Body of pancreas (tissue), 4 donors: ENCODE measurements around the gene UPP2. TPM values are rescaled to one million over a fixed set of nuclear protein-coding genes. Genes with fewer than 3 reads are reported as not detected.

Experiments used
- ATAC-seq: fragments of 150-250 bp; one replicate; pipeline ENCODE4 v1.9.1; 2016
- DNase-seq, 4 donors: peaks; one replicate each; pipeline ENCODE4 v3.0.0-alpha.2; 2019
- H3K27ac ChIP-seq, 4 donors: fragments of 200-600 bp; sonication (generic); 1 replicate in 3 of 4; 2 replicates in 1 of 4; pipeline versions ENCODE4 v1.5.1 to v1.6.1; 2016 to 2019; ENCODE audit warnings: mild to moderate bottlenecking in 1 of 4, mixed read lengths in 1 of 4, moderate library complexity in 1 of 4
- H3K27me3 ChIP-seq, 2 donors: fragments of 200-600 bp; sonication (generic); one replicate each; pipeline ENCODE4 v1.6.0; 2016; ENCODE audit warnings: mild to moderate bottlenecking in 1 of 2
- H3K36me3 ChIP-seq, 2 donors: fragments of 200-600 bp; sonication (generic); replicated peaks in 1 of 2; 2 replicates each; pipeline ENCODE4 v1.5.1; 2016; ENCODE audit warnings: low read depth in 2 of 2; ENCODE audit not compliant: insufficient read depth in 1 of 2
- H3K4me1 ChIP-seq: fragments of 200-600 bp; sonication (generic); one replicate; pipeline ENCODE4 v1.6.0; 2016
- H3K4me3 ChIP-seq, 2 donors: fragments of 200-600 bp; sonication (generic); 1 replicate in 1 of 2; 2 replicates in 1 of 2; pipeline ENCODE4 v1.5.1; 2016 to 2019
- H3K9me3 ChIP-seq, 3 donors: fragments of 200-600 bp; sonication (generic); 1 replicate in 2 of 3; 2 replicates in 1 of 3; pipeline ENCODE4 v1.5.1; 2016
- CTCF ChIP-seq, 7 experiments: fragments of 450-650 bp in 4 of 7; fragments of 200-600 bp in 3 of 7; sonication (generic) in 3 of 7; IDR thresholded peaks; one replicate each; pipeline ENCODE4 v1.5.1; 2016 to 2019; ENCODE audit warnings: antibody characterized with exemption in 7 of 7
- POLR2A ChIP-seq, 3 donors: fragments of 450-650 bp; IDR thresholded peaks; one replicate each; pipeline ENCODE4 v1.6.1; 2016; ENCODE audit warnings: antibody characterized with exemption in 3 of 3, mild to moderate bottlenecking in 2 of 3
- WGBS, 2 donors: methylation state at CpG; one replicate each; pipeline ENCODE4 v1.1.5; 2017; 5-methylcytosine and 5-hydroxymethylcytosine counted together
- intact Hi-C: fragments of 100-400 bp; cut with DNase I; formaldehyde crosslinking; loops from one replicate; pipeline ENCODE4 v1.15.1; 2023
- total RNA-seq, 2 donors: library from RNA; depleted of rRNA; stranded (reverse); fragments of >200 nt; gene quantifications; one replicate each; pipeline ENCODE4 v1.1.0, GENCODE V29; 2016

Gene UPP2
- total RNA-seq, 2 donors from 2014 or later: not detected

DNA sequence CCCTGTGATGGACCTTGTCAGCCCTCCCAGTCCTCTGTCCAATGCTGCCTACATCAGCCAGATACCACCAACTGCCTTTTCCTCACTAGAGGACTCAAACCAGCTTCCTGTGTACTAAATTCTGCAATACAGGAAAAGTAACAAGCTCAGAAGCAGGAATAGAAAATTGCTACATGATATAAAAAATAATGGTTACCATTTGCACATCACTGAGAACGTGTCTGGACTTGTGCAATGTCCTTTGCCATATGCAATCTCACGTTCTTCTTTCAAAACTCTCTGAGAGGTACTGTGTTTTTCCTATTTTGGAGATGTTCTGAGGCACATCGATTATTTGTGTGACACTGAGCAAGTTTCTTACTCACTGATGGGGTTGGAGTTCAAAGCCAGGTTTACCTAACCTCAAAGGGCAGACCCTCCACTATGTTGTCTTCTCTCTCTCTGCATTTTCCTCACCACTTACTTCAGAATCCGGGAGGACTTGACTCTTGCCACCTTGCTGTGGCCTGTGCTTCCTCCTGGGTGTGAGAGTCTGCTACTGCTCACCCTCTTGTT is 12.1 kb downstream of the UPP2 start:
- 69 to 72% methylated on average over 4 of the region's 4 CpGs for WGBS, 2 donors
- DNase-seq (no peak), ATAC-seq (no peak)
- Histone ChIP-seq H3K4me3 (no peak overlapping the region), H3K27me3 (no peaks in the 10 kb centered on the region), H3K9me3 (no peaks in the 10 kb centered on the region), H3K27ac (no peak overlapping the region), H3K4me1 (no peaks in the 10 kb centered on the region), H3K36me3 (no peaks in the 10 kb centered on the region)
- intact Hi-C loops: no loop called here
- TF ChIP-seq POLR2A (IDR thresholded peaks at IDR 0.05) (no peak), CTCF (IDR thresholded peaks at IDR 0.05) (no peak)

DNA sequence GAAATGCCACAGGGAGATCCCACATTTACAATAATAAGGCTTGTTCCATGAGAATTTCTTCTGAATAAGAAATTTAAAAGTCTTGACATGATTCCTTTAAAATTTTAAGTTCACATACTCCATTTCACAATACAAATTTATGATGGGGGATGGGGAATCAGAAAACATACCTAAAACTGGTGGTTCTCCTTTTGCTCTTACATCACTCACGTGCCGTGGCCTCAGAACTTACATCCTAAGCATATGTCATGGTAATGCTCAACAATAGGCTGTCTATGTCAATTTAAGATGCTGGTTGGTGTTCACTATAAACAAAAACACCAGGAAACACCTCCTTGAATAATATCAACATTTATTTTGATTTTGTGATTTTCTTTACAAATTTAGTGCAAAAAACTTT is 12.8 kb downstream of the UPP2 start:
- intact Hi-C loops: no loop called here
- WGBS, 2 donors: 48 to 57% methylated on average over 2 of the region's 2 CpGs
- Histone ChIP-seq H3K36me3 (no peaks in the 10 kb centered on the region), H3K27ac (no peak overlapping the region), H3K4me3 (no peak overlapping the region), H3K27me3 (no peaks in the 10 kb centered on the region), H3K4me1 (no peaks in the 10 kb centered on the region), H3K9me3 (no peaks in the 10 kb centered on the region)
- DNase-seq (no peak), ATAC-seq (no peak)
- TF ChIP-seq POLR2A (IDR thresholded peaks at IDR 0.05): no peak
- TF ChIP-seq CTCF (IDR thresholded peaks at IDR 0.05): no peak

GRCh38 chr2:158115202-158115767 is 13.6 kb downstream of the UPP2 start:
- no peak for DNase-seq
- Histone ChIP-seq H3K4me1 (no peaks in the 10 kb centered on the region), H3K36me3 (no peaks in the 10 kb centered on the region), H3K27ac (no peak overlapping the region), H3K9me3 (no peaks in the 10 kb centered on the region), H3K4me3 (no peak overlapping the region), H3K27me3 (no peaks in the 10 kb centered on the region)
- ATAC-seq: no peak
- intact Hi-C loops: no loop called here
- WGBS, 2 donors: 73 to 84% methylated on average over 6 of the region's 6 CpGs
- no peak for TF ChIP-seq POLR2A (IDR thresholded peaks at IDR 0.05)

DNA sequence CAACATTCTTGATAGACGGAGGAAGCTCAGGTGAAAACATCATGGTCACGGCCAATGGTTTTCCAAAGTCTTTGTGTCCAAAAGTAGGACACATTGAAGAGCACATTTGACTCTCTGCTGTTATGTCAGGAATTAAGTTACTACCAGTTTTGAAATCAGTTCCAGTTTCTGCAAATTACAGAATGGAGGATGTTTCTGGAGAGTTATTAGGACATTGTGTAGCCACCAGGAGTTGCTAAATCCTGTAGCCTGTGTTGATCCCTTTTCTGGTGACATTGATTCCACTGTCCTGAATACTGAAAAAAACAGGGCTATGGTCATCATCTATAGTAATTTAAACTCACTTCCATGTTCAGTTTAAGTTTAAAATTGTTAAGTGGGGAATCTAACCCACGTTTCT is 15.3 kb downstream of the UPP2 start:
- WGBS, 2 donors: 87 to 95% methylated on average over 3 of the region's 3 CpGs
- no peak overlapping the region for H3K27ac ChIP-seq
- DNase-seq (no peak), ATAC-seq (no peak)
- H3K4me3 ChIP-seq: no peak overlapping the region
- TF ChIP-seq POLR2A (IDR thresholded peaks at IDR 0.05) (no peak), CTCF (IDR thresholded peaks at IDR 0.05) (no peak)
- H3K36me3 ChIP-seq: no peaks in the 10 kb centered on the region
- intact Hi-C loops: no loop called here
- H3K27me3 ChIP-seq: no peaks in the 10 kb centered on the region
- H3K9me3 ChIP-seq: no peaks in the 10 kb centered on the region
- H3K4me1 ChIP-seq: no peaks in the 10 kb centered on the region

- Histone ChIP-seq H3K9me3 (no peaks in the 10 kb centered on the region), H3K27ac (no peak overlapping the region), H3K27me3 (no peaks in the 10 kb centered on the region), H3K4me1 (no peaks in the 10 kb centered on the region), H3K36me3 (no peaks in the 10 kb centered on the region), H3K4me3 (no peak overlapping the region)
- 94 to 97% methylated on average over 1 of the region's 1 CpG for WGBS, 2 donors
- DNase-seq: no peak
- ATAC-seq: no peak
- intact Hi-C loops: loop anchor here (10.0 kb wide), 1 partner anchor 85 kb away; no protein-coding TSS in a partner anchor
- no peak for TF ChIP-seq POLR2A (IDR thresholded peaks at IDR 0.05)
- TF ChIP-seq CTCF (IDR thresholded peaks at IDR 0.05): no peak
These were observed 18.4 kb downstream of the UPP2 start for GRCh38 chr2:158120102-158120501.
